Neutrophil (primary cell): ENCODE results near the gene PAIP2.

Experiments
- H3K27ac ChIP-seq: fragments of 200-600 bp; sonication (generic); 2 replicates; pipeline ENCODE4 v1.5.1; 2016; ENCODE audit warnings: mild to moderate bottlenecking, moderate library complexity
- H3K27me3 ChIP-seq: fragments of 200-600 bp; sonication (generic); 2 replicates; pipeline ENCODE4 v1.6.0; 2016; ENCODE audit warnings: mild to moderate bottlenecking
- H3K36me3 ChIP-seq: fragments of 200-600 bp; sonication (generic); 2 replicates; pipeline ENCODE4 v1.5.1; 2017
- H3K4me1 ChIP-seq, 2 experiments: fragments of 200-600 bp in 1 of 2; sonication (generic) in 1 of 2; 1 replicate in 1 of 2; 2 replicates in 1 of 2; pipeline versions ENCODE4 v1.5.1 to v1.6.1; 2013 to 2016; ENCODE audit warnings: low read depth in 1 of 2, low read length in 1 of 2, mild to moderate bottlenecking in 1 of 2, moderate library complexity in 1 of 2; ENCODE audit not compliant: control insufficient read depth in 1 of 2, insufficient read depth in 1 of 2
- H3K4me3 ChIP-seq, 2 experiments: fragments of 200-600 bp in 1 of 2; sonication (generic) in 1 of 2; 1 replicate in 1 of 2; 2 replicates in 1 of 2; pipeline ENCODE4 v1.5.1; 2013 to 2016; ENCODE audit warnings: low read depth in 1 of 2, low read length in 1 of 2, mild to moderate bottlenecking in 1 of 2, moderate library complexity in 1 of 2
- H3K9me3 ChIP-seq: fragments of 200-600 bp; sonication (generic); 2 replicates; pipeline ENCODE4 v1.5.1; 2016
- CTCF ChIP-seq: fragments of 200-600 bp; sonication (generic); IDR thresholded peaks from 2 replicates; pipeline ENCODE4 v1.5.1; 2016; ENCODE audit warnings: antibody characterized with exemption

The PAIP2 gene

GRCh38 chr5:139369181-139369580 is 27.5 kb downstream of the PAIP2 start:
- no peaks in the 10 kb centered on the region for H3K27me3 ChIP-seq
- no peak overlapping the region for H3K27ac ChIP-seq
- H3K9me3 ChIP-seq, result no peaks in the 10 kb centered on the region
- H3K36me3 ChIP-seq, result peaks cover 96% of the 10 kb centered on the region
- no peak for TF ChIP-seq CTCF
- no peak overlapping the region for H3K4me3 ChIP-seq
- no peaks in the 10 kb centered on the region for H3K4me1 ChIP-seq

GRCh38 chr5:139371482-139372435 is 30.1 kb downstream of the PAIP2 start:
- Histone ChIP-seq H3K9me3 (no peaks in the 10 kb centered on the region), H3K4me3 (no peak overlapping the region), H3K36me3 (peaks cover 83% of the 10 kb centered on the region), H3K27me3 (no peaks in the 10 kb centered on the region), H3K4me1 (no peaks in the 10 kb centered on the region), H3K27ac (no peak overlapping the region)
- TF ChIP-seq CTCF, result no peak

GRCh38 chr5:139374909-139375308 is 33.3 kb downstream of the PAIP2 start:
- Histone ChIP-seq H3K4me3 (no peak overlapping the region), H3K36me3 (peaks cover 58% of the 10 kb centered on the region), H3K27ac (no peak overlapping the region), H3K9me3 (no peaks in the 10 kb centered on the region), H3K4me1 (peaks cover 0 to 4% of the 10 kb centered on the region in 2 experiments), H3K27me3 (no peaks in the 10 kb centered on the region)
- no peak for TF ChIP-seq CTCF

GRCh38 chr5:139376364-139376763 is 34.7 kb downstream of the PAIP2 start:
- H3K27me3 ChIP-seq, result no peaks in the 10 kb centered on the region
- TF ChIP-seq CTCF, result no peak
- no peak overlapping the region for H3K4me3 ChIP-seq
- H3K36me3 ChIP-seq, result peaks cover 47% of the 10 kb centered on the region
- no peak overlapping the region for H3K27ac ChIP-seq
- no peaks in the 10 kb centered on the region for H3K9me3 ChIP-seq
- H3K4me1 ChIP-seq, result peaks cover 0 to 4% of the 10 kb centered on the region in 2 experiments

GRCh38 chr5:139377226-139377625 is 35.6 kb downstream of the PAIP2 start:
- no peak for TF ChIP-seq CTCF
- Histone ChIP-seq H3K4me3 (no peak overlapping the region), H3K27ac (no peak overlapping the region), H3K4me1 (peaks cover 0 to 4% of the 10 kb centered on the region in 2 experiments), H3K9me3 (no peaks in the 10 kb centered on the region), H3K36me3 (peaks cover 38% of the 10 kb centered on the region), H3K27me3 (no peaks in the 10 kb centered on the region)
